NCI-H2171 (cell line): Measurements from ENCODE around the gene GSN.

Experiments used
- DNase-seq: peaks from one replicate; lab custom pipeline; 2025; lab: John Stamatoyannopoulos, UW

Gene GSN

DNA sequence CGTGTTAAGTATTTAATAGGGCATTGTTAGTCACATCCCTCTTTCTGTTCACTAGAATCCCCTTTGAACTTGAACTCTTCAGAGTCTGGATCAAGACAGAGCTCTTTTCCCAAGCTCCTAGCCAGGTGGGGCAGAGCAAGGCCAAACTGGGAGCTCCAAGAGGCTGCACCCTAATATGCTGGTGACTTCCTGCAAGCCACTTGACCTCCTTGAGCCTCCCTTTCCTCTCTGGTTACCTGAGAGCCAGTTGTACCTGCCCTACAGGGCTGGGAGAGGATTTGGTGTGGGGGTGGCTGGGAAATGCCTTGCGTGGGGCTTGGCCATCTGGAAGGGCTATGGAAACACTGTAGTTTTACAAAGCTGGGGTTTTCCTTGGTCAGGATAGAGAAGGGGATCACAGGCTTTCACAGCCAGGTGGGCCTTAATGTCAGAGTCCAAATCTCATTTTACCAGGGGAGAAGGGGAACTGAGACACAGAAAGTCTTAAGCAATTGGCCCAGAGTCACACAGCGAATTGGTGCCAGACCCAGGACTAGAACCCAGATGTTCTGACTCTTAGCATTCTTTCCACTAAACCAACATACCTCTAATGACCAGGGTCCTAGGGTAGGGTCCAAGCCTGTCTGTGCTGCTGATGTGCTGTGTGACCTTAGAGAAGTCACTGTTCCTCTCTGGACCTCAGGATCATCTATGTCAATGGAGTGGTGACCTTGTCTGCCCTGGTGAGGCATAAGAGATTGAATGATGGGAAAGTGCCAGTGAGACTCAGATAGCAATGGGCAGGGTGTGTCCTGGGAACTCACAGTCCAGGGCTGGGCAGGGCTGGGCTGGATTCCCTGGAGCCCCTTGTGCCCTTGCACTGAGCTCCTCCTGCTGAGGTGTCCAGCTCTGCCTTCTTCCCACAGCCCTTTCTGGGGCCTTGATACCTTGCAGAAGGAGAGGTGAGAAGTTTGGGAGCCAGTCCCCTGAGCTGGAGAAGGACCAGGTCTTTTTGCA lies 35.8 kb downstream of the GSN start:
- DNase-seq = no peak

DNA sequence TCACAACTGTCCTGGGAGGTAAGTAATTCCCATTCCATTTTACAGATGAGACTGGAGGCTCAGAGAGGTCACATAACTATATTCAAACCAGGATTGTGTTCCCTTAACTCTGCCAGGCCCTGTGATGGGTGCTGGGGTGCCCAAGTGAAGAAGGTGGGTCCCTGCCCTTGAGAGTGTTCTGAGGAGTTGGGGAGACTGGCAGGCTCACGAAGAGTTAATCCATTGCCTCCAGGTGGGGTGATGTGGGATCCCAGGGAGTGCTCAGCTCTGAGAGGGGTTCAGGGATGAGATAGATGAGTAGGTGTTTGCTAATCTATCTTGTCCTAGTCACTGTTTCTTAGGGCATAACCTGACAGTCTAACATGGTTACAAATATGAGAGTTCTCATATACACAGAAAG lies 36.7 kb downstream of the GSN start:
- DNase-seq = no peak

DNA sequence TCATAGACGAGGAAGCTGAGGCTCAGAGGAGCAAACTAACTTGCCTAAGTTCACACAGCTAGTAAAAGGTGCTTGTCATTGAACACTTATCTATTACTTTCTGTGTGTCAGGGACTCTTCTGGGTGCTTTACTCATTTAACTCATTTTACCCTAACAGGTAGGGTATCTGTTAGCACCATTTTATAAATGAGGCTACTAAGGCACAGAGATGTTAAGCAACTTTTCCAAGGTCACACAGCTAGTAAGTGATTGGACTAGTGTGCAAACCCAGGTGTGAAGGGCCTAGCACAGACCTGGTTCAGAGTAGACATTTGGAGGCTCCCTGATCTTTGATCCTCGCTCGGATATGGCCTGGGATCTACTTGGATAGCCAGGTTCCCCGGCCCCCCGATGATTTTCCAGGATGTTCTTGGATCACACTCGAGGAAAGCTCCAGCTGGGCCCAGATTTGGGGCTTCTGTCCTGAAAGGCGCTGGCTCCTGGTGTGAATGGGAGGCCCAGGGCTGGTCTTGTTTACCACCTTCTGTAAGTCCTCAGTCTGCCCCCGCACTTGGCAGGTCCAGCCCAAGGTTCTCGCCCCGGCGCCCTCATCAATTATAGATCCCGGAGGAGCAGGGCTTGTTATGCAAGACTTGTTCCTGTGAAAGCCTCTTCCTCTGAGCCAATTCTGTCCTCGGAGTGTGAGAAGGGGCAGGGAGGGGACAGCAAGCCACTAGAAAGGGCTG lies 37.5 kb downstream of the GSN start:
- DNase-seq = no peak

DNA sequence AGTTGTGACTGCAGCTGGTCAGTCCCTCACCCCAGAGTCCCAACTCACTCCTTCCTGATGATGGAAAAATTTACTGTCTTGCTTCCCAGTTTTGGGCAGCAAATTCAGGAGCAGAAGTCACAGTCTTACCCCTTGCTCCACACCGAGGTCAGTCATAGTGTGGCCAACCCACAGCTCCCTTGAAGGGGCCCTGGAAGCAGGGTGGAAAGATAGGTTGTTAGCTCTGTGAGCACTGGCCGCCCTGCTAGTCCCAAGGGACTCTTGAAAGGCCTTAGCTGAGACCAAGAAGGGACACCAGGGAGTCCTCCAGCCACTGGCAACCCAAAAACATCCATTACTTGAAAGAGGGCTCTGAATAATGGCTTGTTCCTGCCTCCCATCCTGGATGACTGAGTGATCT lies 40.0 kb downstream of the GSN start:
- no peak for DNase-seq

DNA sequence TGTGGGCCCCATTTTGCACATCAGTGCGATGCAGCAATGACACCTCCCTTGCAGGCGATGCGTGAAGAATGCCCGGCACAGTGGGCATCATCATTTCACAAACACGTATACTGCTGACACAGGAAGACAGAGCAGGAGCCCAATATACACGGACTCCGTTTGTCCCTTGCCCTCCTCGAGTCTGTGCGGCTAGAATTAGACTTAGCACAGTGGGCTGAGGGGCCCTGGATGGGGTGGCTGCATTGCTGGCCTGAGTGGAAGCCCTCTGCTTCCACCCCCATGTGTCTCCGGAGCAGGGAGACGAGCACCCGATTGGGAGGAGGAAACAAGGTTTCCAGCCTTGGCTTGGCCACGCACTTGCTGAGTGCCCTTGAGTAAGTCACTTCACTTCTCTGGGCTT lies 40.8 kb downstream of the GSN start:
- no peak for DNase-seq

DNA sequence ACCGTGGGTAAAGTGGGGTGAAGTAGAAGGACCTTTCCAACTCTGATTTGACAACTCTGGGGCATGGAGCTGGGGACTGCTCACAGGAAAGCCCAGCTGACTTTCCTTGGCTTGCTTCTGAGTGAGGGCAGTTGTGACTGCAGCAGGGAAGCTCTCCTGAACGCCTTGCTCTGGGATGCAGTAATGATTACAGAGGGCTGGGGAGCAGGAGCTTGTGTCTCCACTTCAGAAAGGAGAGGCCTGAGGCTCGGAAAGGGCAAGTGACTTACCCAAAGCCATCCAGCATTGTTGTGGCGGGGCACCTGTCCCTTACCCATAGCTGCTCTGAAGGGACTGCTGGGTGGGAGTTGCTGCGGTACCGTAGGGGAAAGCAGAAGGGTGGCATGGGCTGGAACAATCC lies 41.2 kb downstream of the GSN start:
- DNase-seq = no peak

DNA sequence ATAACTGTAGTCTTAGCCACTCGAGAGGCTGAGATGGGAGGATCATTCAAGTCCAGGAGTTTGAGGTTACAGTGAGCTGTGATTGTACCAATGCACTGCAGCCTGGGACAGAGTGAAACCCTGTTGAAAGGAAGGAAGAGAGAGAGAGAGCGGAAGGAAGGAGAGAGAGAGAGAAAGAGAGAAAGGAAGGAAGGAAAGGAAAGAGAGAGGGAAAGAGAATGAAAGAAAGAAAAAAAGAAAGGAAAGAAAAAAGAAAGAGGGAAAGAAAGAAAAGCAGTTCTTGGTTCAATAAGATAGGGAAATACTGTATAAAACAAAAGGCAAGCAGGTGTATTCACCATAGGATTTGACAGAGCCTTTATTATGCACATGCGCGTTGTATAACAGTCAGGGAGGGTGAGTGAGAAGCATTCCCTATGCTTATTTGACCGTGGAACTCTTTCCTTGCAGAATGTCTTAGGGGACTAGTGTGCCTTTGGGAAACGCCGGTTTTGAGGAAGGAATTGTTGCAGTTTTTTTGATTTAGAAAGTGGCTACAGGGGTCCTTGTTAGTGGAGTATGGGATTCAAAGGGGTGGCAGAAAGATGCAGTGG lies 42.0 kb downstream of the GSN start:
- DNase-seq = no peak

DNA sequence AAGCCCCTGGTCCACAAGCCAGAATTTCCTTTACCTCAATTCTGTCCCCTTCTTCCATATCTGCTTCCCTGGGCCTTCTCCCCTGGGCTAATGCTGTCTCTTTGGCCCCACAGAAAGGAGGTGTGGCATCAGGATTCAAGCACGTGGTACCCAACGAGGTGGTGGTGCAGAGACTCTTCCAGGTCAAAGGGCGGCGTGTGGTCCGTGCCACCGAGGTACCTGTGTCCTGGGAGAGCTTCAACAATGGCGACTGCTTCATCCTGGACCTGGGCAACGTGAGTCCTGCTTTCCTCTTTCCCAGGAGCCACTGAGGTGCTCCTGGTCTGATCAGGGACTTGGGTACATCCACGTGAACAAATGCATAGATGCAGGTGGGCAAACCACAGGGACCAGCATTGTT lies 42.6 kb downstream of the GSN start:
- DNase-seq = no peak

DNA sequence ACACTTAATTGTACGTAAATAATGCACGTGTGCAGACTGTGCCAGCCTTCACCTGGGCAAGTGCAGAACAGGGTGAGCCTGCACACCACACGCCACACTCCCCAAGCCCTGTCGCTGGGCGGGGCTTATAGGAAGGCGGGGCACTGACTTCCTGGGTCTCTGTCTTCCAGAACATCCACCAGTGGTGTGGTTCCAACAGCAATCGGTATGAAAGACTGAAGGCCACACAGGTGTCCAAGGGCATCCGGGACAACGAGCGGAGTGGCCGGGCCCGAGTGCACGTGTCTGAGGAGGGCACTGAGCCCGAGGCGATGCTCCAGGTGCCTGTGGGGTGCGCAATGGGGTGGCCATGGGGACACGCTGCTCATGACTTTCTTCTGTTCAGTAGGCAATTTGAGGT lies 44.2 kb downstream of the GSN start:
- DNase-seq = no peak

DNA sequence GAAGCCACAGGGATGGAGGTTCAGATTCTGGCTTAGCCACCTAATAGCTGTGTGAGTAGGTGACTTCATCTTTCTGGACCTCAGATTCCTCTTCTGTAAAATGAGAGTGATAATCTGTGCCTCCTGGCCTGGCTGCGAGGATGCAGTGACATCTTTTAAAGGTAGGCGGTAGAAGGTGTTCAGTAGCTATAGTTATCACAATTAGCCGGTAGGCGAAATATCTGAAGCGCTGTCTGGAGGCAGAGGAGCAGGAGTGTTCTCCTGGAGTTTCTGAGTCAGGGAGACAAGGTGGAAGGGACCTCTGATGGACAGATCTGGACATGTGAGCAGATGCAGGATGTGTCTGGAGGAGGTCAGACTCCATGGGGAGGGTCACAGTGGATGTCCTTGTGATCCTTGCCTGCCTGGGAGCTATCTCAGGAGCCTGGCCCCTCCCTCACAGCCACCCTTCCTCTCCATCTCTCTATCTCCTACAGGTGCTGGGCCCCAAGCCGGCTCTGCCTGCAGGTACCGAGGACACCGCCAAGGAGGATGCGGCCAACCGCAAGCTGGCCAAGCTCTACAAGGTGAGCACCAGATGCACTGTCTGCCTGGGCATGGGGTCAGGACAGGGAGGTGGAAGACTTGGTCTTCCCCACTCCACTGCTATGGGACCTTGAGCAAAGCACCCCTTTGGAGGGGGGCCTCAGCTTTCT lies 45.6 kb downstream of the GSN start:
- no peak for DNase-seq

DNA sequence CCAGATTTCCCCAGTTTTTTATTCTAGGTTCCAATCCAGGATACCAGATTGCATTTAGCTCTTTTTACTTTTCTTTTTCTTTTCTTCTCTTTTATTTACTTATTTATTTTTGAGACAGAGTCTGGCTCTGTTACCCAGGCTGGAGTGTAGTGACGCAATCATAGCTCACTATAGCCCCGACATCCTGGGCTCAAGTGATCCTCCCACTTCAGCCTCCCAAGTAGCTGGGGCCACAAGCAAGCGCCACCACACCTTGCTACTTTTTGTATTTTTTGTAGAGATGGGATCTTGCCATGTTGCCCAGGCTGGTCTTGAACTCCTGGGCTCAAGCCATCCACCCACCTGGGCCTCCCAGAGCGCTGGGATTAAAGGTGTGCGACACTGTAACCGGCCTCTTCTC lies 48.4 kb downstream of the GSN start:
- no peak for DNase-seq

DNA sequence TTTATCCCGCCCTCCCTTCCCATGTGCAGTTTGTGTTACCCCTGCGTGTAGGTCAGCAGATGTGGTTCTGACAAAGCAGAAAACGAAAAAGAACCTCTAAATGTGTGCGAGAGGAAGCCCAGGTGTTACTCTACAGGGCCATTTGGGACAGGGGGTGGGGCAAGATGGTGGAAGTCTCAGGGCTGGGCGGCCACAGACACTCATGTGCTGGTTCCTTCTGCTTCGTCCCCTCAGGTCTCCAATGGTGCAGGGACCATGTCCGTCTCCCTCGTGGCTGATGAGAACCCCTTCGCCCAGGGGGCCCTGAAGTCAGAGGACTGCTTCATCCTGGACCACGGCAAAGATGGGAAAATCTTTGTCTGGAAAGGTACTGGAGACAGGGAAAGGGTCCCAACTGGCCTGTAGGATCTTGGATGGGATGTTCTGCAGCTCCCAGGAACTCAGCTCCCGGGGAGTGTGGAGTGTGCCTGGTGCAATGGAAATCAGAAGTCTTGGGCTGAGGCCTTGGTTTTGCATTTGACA lies 49.0 kb downstream of the GSN start:
- DNase-seq = no peak

DNA sequence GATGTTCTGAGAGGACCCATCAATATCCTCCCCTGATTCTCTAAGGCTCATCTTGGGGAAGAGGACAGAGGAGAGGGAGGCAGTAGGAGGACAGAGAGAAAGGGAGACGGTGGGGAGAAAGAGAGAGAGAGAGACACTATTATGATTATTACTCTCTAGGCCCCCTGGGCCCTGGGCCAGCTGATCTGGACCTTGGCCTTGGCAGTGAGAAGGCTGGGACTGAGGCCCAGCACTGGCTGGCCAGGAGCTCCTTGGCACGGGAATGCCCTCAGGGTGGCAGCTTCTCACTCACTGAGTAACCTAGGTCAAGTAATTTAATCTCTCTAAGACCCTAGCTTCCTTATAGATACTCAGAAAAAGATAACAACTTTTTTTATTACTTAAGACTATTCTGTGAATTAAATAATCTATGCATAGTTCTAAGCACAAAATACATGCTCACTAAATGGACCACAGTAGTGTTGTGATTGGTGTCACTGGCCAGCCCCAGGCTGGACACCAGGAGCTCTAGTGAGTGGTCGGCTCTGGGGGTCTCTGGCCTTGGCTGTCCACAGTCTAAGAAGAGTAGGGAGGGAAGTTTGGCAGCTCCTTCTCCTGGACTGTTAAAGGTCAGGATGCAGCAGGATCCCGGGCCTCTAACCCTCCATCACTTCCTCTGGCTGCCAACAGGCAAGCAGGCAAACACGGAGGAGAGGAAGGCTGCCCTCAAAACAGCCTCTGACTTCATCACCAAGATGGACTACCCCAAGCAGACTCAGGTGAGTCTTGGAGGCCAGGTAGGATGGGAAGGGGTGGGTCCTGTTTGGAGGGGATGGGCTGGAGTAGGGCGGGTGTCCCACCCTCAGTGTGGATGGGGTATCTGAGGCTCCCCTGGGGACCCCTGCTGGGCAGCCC lies 50.0 kb downstream of the GSN start:
- no peak for DNase-seq

DNA sequence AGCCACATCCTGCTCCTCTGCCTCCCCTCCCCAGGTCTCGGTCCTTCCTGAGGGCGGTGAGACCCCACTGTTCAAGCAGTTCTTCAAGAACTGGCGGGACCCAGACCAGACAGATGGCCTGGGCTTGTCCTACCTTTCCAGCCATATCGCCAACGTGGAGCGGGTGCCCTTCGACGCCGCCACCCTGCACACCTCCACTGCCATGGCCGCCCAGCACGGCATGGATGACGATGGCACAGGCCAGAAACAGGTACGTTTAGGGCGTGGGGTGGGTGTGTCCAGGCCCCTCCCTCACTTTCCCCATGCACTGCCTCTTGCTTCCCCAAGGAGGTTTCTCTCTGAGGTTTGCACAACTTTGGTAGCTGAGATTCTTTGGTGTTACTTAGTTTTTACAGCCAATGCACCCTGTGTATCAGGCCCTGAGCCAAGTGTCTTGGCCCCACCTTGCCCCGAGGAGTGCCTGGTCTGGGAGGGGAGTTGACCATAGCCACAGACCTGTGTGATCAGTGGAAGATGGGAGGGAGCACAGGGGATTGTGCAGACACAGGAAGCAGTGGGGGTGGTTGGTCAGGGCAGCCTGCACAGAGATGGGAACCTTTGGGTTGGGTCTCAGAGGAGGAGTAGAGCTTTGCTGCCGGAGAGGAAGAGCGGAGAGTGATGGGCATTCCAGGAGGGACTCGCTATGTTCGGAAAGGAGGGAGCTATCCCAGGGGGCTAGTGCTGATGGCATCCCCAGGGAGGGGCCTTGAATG lies 50.8 kb downstream of the GSN start:
- DNase-seq = no peak

DNA sequence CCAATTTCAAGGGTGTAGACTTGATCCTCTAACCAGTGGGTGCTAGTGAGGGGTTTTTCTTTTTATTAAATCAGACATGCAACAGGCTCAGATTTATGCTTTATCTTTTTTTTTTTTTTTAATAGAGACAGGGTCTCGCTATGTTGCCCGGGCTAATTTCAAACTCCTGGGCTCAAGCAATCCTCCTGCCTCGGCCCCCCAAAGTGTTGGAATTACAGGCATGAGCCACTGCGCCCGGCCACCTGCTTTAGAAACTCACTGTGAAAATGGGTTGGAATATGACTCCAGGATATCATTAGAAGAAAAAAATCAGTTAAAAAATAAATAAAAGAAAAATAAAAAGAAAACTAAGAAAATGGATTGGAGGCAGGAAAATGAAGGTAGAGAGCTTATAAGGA lies 51.4 kb downstream of the GSN start:
- DNase-seq = no peak

DNA sequence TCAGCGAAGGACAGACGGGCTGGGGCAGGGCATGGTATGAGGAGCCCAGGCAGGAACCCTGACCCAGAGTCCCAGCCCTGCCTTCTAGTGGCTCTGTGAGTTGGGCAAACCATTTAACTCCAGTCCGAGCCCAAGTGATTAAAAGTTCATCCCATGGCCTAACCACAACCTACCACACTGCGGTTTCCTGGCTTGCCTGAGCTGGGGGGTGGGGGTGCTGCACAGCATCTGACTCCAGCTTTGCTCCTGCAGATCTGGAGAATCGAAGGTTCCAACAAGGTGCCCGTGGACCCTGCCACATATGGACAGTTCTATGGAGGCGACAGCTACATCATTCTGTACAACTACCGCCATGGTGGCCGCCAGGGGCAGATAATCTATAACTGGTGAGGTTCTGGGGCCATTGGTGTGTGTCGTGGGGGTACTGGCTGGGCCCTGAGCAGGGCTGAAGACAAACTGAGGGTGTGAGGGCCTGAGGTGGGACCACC lies 53.1 kb downstream of the GSN start:
- DNase-seq = no peak

DNA sequence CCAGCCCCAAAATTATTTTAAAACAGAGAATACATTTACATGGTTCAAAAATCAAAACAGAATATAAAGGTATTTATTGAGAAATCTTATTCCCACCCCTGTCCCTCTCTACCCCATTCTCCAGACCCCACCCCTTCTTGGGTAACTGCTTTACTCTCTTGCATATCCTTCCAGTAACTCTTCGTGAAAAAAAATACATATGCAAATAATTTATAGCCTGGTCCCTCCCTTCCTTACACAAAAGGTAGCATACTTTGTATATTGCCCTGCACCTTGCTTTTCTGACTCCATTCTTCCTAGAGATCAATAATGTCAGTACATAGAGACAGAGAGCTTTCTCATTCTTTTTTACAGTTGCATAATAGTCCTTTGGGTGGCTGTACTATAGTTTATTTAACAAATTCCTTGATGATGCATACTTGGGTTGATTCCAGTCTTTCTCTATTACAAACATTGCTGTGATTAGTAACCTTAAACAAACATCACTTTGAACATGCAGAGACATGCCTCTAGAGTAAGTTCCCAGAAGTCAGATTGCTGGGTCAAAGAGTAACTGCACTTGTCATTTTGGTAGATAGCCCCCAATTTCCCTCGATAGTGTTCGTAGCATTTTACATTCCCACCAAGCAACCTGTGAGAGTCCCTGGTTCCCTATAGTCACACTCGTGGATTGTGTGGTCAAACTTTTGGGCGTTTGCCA lies 54.2 kb downstream of the GSN start:
- no peak for DNase-seq

DNA sequence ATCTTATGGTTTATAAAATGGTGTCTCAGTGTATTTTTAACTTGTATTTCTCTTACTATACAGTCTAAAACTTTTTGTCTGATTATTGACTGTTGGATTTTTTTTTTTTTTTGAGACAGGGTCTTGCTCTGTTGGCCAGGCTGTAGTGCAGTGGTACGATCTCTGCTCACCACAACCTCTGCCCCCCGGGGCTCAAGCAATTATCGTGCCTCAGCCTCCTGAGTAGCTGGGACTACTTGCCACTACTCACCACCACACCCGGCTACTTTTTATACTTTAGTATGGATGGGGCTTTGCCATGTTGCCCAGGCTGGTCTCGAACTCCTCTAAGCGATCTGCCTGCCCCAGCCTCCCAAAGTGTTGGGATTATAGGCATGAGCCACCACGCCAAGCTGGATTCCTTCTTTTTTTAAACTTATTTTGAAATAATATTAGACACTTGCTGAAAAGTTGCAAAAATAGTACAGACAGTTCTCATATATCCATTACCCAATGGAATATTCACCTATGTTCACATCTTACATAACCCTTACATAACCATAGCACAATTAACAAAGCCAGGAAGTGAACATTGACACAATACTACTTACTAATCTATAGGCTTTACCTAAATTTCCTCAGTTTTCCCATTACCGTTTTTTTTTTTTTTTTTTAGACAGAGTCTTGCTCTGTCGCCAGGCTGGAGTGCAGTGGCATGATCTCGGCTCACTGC lies 54.9 kb downstream of the GSN start:
- no peak for DNase-seq
